ENCODE measurements around the gene RNF214.

Gene RNF214

DNA sequence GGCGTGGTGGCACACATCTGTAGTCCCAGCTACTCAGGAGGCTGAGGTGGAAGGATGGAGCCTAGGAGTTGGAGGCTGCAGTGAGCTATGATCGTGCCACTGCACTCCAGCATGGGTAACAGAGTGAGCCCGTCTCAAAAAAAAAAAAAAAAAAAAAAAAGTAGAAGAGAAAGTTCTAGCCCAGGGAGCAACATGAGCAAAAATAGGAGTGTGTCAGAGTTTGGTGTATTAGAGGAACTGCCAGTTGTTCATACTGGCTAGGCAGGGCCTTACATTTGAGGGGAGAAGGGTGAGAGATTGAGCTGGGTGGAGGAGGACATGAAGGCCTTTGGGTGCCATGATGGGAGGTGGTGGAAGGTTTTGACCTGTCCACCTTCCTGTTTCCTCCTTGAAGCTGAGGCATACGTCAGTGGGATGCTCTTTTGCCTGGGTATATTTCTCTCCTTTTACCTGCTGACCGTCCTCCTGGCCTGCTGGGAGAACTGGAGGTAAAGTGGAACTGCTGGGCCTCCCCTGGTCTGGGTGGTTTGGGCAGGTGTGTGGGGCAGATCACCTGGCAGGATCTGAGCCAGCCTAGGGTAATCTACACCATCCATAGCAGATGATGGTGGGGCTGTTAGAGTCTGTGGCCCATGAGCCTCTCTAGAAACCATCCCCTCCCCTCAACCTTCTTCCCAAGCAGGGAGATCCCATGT lies 46.6 kb upstream of the RNF214 start:
- Histone ChIP-seq H3K4me1 (ENCODE audit: control insufficient read depth, low read length) (peaks cover 40% of the 10 kb centered on the region), H3K36me3 (ENCODE audit: control insufficient read depth, low read length) (peaks cover 13% of the 10 kb centered on the region), H3K27ac (ENCODE audit: low read depth, low read length) (no peak overlapping the region), H3K9me2 (replicated peaks; ENCODE audit: control insufficient read depth, low read length) (no peaks in the 10 kb centered on the region), H3K4me2 (ENCODE audit: low read length) (peak overlapping the region; percentile 33), H4K20me1 (ENCODE audit: control insufficient read depth, insufficient read depth, low read depth, low read length) (no peaks in the 10 kb centered on the region), H3K4me3 (ENCODE audit: low read length) (no peak overlapping the region), H3K9me3 (ENCODE audit: control insufficient read depth, insufficient read depth, low read length) (no peaks in the 10 kb centered on the region), H3F3A (ENCODE audit: control insufficient read depth, insufficient read depth) (no peaks in the 10 kb centered on the region), H3K79me2 (ENCODE audit: control insufficient read depth, low read length) (no peaks in the 10 kb centered on the region), H3K27me3 (ENCODE audit: control insufficient read depth, low read length) (no peaks in the 10 kb centered on the region)
- TF ChIP-seq EZH2phosphoT487 (IDR thresholded peaks at IDR 0.05; ENCODE audit: borderline replicate concordance, low read length) = no peak
- TF ChIP-seq, protein P1, sequence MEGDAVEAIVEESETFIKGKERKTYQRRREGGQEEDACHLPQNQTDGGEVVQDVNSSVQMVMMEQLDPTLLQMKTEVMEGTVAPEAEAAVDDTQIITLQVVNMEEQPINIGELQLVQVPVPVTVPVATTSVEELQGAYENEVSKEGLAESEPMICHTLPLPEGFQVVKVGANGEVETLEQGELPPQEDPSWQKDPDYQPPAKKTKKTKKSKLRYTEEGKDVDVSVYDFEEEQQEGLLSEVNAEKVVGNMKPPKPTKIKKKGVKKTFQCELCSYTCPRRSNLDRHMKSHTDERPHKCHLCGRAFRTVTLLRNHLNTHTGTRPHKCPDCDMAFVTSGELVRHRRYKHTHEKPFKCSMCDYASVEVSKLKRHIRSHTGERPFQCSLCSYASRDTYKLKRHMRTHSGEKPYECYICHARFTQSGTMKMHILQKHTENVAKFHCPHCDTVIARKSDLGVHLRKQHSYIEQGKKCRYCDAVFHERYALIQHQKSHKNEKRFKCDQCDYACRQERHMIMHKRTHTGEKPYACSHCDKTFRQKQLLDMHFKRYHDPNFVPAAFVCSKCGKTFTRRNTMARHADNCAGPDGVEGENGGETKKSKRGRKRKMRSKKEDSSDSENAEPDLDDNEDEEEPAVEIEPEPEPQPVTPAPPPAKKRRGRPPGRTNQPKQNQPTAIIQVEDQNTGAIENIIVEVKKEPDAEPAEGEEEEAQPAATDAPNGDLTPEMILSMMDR (IDR thresholded peaks at IDR 0.05; ENCODE audit: low read depth, low read length, poor library complexity, severe bottlenecking) = no peak

- Histone ChIP-seq H3K4me1 (ENCODE audit: control insufficient read depth, low read length) (peaks cover 35% of the 10 kb centered on the region), H3K4me3 (ENCODE audit: low read length) (no peak overlapping the region), H3K27ac (ENCODE audit: low read depth, low read length) (no peak overlapping the region), H3K9me2 (replicated peaks; ENCODE audit: control insufficient read depth, low read length) (no peaks in the 10 kb centered on the region), H4K20me1 (ENCODE audit: control insufficient read depth, insufficient read depth, low read depth, low read length) (no peaks in the 10 kb centered on the region), H3K27me3 (ENCODE audit: control insufficient read depth, low read length) (no peaks in the 10 kb centered on the region), H3K4me2 (ENCODE audit: low read length) (peak overlapping the region; percentile 33; the same call in 1 of the 2 replicates), H3K79me2 (ENCODE audit: control insufficient read depth, low read length) (no peaks in the 10 kb centered on the region), H3K9me3 (ENCODE audit: control insufficient read depth, insufficient read depth, low read length) (no peaks in the 10 kb centered on the region), H3F3A (ENCODE audit: control insufficient read depth, insufficient read depth) (no peaks in the 10 kb centered on the region), H3K36me3 (ENCODE audit: control insufficient read depth, low read length) (peaks cover 13% of the 10 kb centered on the region)
- no peak for TF ChIP-seq EZH2phosphoT487 (IDR thresholded peaks at IDR 0.05; ENCODE audit: borderline replicate concordance, low read length)
- TF ChIP-seq, protein P1 (IDR thresholded peaks at IDR 0.05; ENCODE audit: low read depth, low read length, poor library complexity, severe bottlenecking) = no peak
Measured at GRCh38 chr11:117186431-117186761, 46.1 kb upstream of the RNF214 start.

DNA sequence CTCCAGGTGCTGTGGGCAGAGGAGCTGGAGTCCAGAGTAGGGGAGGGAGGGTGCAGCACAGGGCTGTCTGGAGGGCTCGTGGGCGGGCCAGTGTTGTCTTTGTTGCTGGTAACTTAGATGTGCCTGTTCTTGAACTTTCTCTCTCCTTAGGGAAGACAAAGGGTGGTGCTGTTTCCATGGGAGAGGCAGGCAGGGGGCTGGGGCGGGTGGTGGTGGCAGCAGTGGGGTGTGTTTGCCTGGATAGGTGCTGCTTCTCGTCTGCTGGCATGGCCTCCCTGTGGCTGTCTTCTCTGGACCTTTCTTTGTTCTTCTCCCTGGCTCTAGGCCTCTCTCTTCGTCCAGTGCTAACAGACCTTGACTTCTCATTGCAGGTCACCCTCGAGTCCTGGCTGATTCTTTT lies 45.5 kb upstream of the RNF214 start:
- Histone ChIP-seq H3K27me3 (ENCODE audit: control insufficient read depth, low read length) (no peaks in the 10 kb centered on the region), H3K9me2 (replicated peaks; ENCODE audit: control insufficient read depth, low read length) (no peaks in the 10 kb centered on the region), H3K79me2 (ENCODE audit: control insufficient read depth, low read length) (no peaks in the 10 kb centered on the region), H3F3A (ENCODE audit: control insufficient read depth, insufficient read depth) (no peaks in the 10 kb centered on the region), H3K9me3 (ENCODE audit: control insufficient read depth, insufficient read depth, low read length) (no peaks in the 10 kb centered on the region), H3K4me1 (ENCODE audit: control insufficient read depth, low read length) (peaks cover 33% of the 10 kb centered on the region), H3K36me3 (ENCODE audit: control insufficient read depth, low read length) (peaks cover 10% of the 10 kb centered on the region), H4K20me1 (ENCODE audit: control insufficient read depth, insufficient read depth, low read depth, low read length) (no peaks in the 10 kb centered on the region), H3K27ac (ENCODE audit: low read depth, low read length) (no peak overlapping the region), H3K4me3 (ENCODE audit: low read length) (no peak overlapping the region), H3K4me2 (ENCODE audit: low read length) (no peak overlapping the region)
- no peak for TF ChIP-seq EZH2phosphoT487 (IDR thresholded peaks at IDR 0.05; ENCODE audit: borderline replicate concordance, low read length)
- TF ChIP-seq, protein P1 (IDR thresholded peaks at IDR 0.05; ENCODE audit: low read depth, low read length, poor library complexity, severe bottlenecking) = no peak
